Stomach (tissue), 4 donors: ENCODE data around the gene FSTL4.

ENCODE experiments used
- EP300 ChIP-seq: sonication (generic); formaldehyde crosslinking; IDR thresholded peaks from one replicate; pipeline ENCODE4 v1.6.1; 2017; ENCODE audit warnings: antibody characterized with exemption
- POLR2A ChIP-seq, 4 donors: fragments of 450-650 bp; IDR thresholded peaks; one replicate each; pipeline ENCODE4 v1.6.1; 2016; ENCODE audit warnings: antibody characterized with exemption in 4 of 4, control low read depth in 2 of 4, mild to moderate bottlenecking in 1 of 4, moderate library complexity in 1 of 4
- POLR2AphosphoS5 ChIP-seq, 3 donors: sonication (generic); formaldehyde crosslinking; IDR thresholded peaks; one replicate each; pipeline ENCODE4 v1.6.1; 2016; ENCODE audit warnings: antibody characterized with exemption in 3 of 3
- TF ChIP-seq, protein P1 (sequence below), 7 experiments: fragments of 450-650 bp in 4 of 7; fragments of 200-600 bp in 3 of 7; sonication (generic) in 3 of 7; IDR thresholded peaks; one replicate each; pipeline ENCODE4 v1.5.1; 2016 to 2019; ENCODE audit warnings: antibody characterized with exemption in 7 of 7, control low read depth in 2 of 7, mild to moderate bottlenecking in 1 of 7

DNA sequence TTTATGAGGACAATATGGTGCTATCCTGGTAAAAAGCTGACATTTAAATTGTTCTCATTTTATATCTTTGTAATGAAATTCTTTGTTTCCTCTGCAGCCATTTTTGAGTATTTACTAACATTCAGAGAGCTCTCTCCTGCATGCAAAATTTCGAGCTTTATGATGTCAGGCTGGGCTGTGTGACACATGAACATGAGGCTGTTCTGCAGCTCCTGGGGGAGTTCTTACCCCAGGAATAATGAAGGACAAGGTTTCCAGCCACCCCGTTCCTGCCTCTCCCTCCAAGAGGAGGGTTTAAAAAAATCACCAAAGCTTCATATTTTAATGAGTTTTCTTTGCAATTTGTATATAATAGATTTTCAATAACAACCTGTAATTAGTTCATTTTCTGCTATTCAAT, 308.2 kb downstream of the FSTL4 start:
- TF ChIP-seq, protein P1, sequence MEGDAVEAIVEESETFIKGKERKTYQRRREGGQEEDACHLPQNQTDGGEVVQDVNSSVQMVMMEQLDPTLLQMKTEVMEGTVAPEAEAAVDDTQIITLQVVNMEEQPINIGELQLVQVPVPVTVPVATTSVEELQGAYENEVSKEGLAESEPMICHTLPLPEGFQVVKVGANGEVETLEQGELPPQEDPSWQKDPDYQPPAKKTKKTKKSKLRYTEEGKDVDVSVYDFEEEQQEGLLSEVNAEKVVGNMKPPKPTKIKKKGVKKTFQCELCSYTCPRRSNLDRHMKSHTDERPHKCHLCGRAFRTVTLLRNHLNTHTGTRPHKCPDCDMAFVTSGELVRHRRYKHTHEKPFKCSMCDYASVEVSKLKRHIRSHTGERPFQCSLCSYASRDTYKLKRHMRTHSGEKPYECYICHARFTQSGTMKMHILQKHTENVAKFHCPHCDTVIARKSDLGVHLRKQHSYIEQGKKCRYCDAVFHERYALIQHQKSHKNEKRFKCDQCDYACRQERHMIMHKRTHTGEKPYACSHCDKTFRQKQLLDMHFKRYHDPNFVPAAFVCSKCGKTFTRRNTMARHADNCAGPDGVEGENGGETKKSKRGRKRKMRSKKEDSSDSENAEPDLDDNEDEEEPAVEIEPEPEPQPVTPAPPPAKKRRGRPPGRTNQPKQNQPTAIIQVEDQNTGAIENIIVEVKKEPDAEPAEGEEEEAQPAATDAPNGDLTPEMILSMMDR (IDR thresholded peaks at IDR 0.05) = no peak
- TF ChIP-seq EP300 (no peak), POLR2A (IDR thresholded peaks at IDR 0.05) (no peak), POLR2AphosphoS5 (IDR thresholded peaks at IDR 0.05) (no peak)
